ENCODE results near the gene ST3GAL5. TPM values are rescaled to one million over a fixed set of nuclear protein-coding genes. Genes with fewer than 3 reads are reported as not detected.

ST3GAL5 gene
- 27.3 and 32.5 TPM in 2 replicates for total RNA-seq
- long read RNA-seq, full-length matches to known transcripts = 19 of 27 reads
- long read RNA-seq, partial matches to known transcripts = 2 of 27 reads
- long read RNA-seq, other reads (novel, unspliced or antisense) = 6 of 27 reads

GRCh38 chr2:85888684-85889626 lies at the start of gene ST3GAL5:
ST3GAL5 (minus strand) TSS chr2:85888990; CDS start chr2:85888905, 85 bp downstream.
- H3K27me3 Mint-ChIP-seq = peaks cover 5% of the 10 kb centered on the region
- no peaks in the 10 kb centered on the region for H3K9me3 Mint-ChIP-seq (ENCODE audit: low read depth)
- H3K27ac Mint-ChIP-seq = peak within 1 kb of the TSS; percentile 90
- DNase-seq (ENCODE audit: low spot score, unreplicated experiment) = peak; percentile 92
- peak within 1 kb of the TSS; percentile 82 for H3K4me3 Mint-ChIP-seq (ENCODE audit: low read depth)
- peaks cover 32% of the 10 kb centered on the region for H3K4me1 Mint-ChIP-seq (ENCODE audit: low read depth)
- no peaks in the 10 kb centered on the region for H3K36me3 Mint-ChIP-seq (ENCODE audit: insufficient read depth)
- TF ChIP-seq CTCF (IDR thresholded peaks at IDR 0.05; ENCODE audit: unreplicated experiment) = peak; percentile 84

GRCh38 chr2:85938456-85938855 lies 49.7 kb upstream of the ST3GAL5 start:
- no peak overlapping the region for H3K27ac Mint-ChIP-seq
- no peak for DNase-seq (ENCODE audit: low spot score, unreplicated experiment)
- no peak overlapping the region for H3K4me3 Mint-ChIP-seq (ENCODE audit: low read depth)
- H3K27me3 Mint-ChIP-seq = no peaks in the 10 kb centered on the region
- H3K9me3 Mint-ChIP-seq (ENCODE audit: low read depth) = peaks cover 19% of the 10 kb centered on the region
- peaks cover 3% of the 10 kb centered on the region for H3K36me3 Mint-ChIP-seq (ENCODE audit: insufficient read depth)
- TF ChIP-seq CTCF (IDR thresholded peaks at IDR 0.05; ENCODE audit: unreplicated experiment) = no peak
- H3K4me1 Mint-ChIP-seq (ENCODE audit: low read depth) = peaks cover 21% of the 10 kb centered on the region

GRCh38 chr2:85937069-85937439 lies 48.3 kb upstream of the ST3GAL5 start:
- no peak for TF ChIP-seq CTCF (IDR thresholded peaks at IDR 0.05; ENCODE audit: unreplicated experiment)
- DNase-seq (ENCODE audit: low spot score, unreplicated experiment) = no peak
- no peaks in the 10 kb centered on the region for H3K36me3 Mint-ChIP-seq (ENCODE audit: insufficient read depth)
- H3K4me3 Mint-ChIP-seq (ENCODE audit: low read depth) = no peak overlapping the region
- H3K27ac Mint-ChIP-seq = no peak overlapping the region
- peaks cover 21% of the 10 kb centered on the region for H3K4me1 Mint-ChIP-seq (ENCODE audit: low read depth)
- no peaks in the 10 kb centered on the region for H3K27me3 Mint-ChIP-seq
- H3K9me3 Mint-ChIP-seq (ENCODE audit: low read depth) = peaks cover 9% of the 10 kb centered on the region

GRCh38 chr2:85936421-85937068 lies 47.8 kb upstream of the ST3GAL5 start:
- H3K36me3 Mint-ChIP-seq (ENCODE audit: insufficient read depth) = no peaks in the 10 kb centered on the region
- peak overlapping the region; percentile 36 for H3K27ac Mint-ChIP-seq
- DNase-seq (ENCODE audit: low spot score, unreplicated experiment) = no peak
- TF ChIP-seq CTCF (IDR thresholded peaks at IDR 0.05; ENCODE audit: unreplicated experiment) = no peak
- H3K4me1 Mint-ChIP-seq (ENCODE audit: low read depth) = peaks cover 21% of the 10 kb centered on the region
- H3K4me3 Mint-ChIP-seq (ENCODE audit: low read depth) = no peak overlapping the region
- no peaks in the 10 kb centered on the region for H3K27me3 Mint-ChIP-seq
- H3K9me3 Mint-ChIP-seq (ENCODE audit: low read depth) = peaks cover 5% of the 10 kb centered on the region

- no peaks in the 10 kb centered on the region for H3K27me3 Mint-ChIP-seq
- H3K9me3 Mint-ChIP-seq (ENCODE audit: low read depth) = no peaks in the 10 kb centered on the region
- peak overlapping the region; percentile 36 for H3K27ac Mint-ChIP-seq
- no peak for TF ChIP-seq CTCF (IDR thresholded peaks at IDR 0.05; ENCODE audit: unreplicated experiment)
- peaks cover 22% of the 10 kb centered on the region for H3K4me1 Mint-ChIP-seq (ENCODE audit: low read depth)
- no peak for DNase-seq (ENCODE audit: low spot score, unreplicated experiment)
- no peaks in the 10 kb centered on the region for H3K36me3 Mint-ChIP-seq (ENCODE audit: insufficient read depth)
- H3K4me3 Mint-ChIP-seq (ENCODE audit: low read depth) = no peak overlapping the region
Observed at GRCh38 chr2:85935746-85936208, 47.0 kb upstream of the ST3GAL5 start.
